Loucy (cell line): ENCODE results near the gene DDX10.
"Not testable (repeated sequence)": the region's sequence is repeated elsewhere in the genome, so short reads cannot be mapped to it uniquely, and the experiment has no call there.

Experiments
- H2AFZ ChIP-seq: fragments of 200-600 bp; sonication (generic); 2 replicates; pipeline ENCODE4 v1.6.0; 2016; ENCODE audit warnings: antibody characterized with exemption, mild to moderate bottlenecking, low read length, moderate library complexity
- H3F3A ChIP-seq: fragments of 200-600 bp; 2 replicates; pipeline ENCODE4 v1.6.0; 2016; ENCODE audit warnings: antibody characterized with exemption, low read depth, mild to moderate bottlenecking
- H3K27me3 ChIP-seq: fragments of 200-600 bp; sonication (generic); 2 replicates; pipeline ENCODE4 v1.6.1; 2014; ENCODE audit warnings: low read length, mild to moderate bottlenecking; ENCODE audit not compliant: insufficient read depth, poor library complexity, severe bottlenecking
- H3K36me3 ChIP-seq: fragments of 200-600 bp; sonication (generic); 2 replicates; pipeline ENCODE4 v1.6.1; 2016; ENCODE audit warnings: low read length; ENCODE audit not compliant: insufficient read depth
- H3K4me1 ChIP-seq: fragments of 200-600 bp; sonication (generic); 2 replicates; pipeline ENCODE4 v1.5.1; 2014; ENCODE audit warnings: low read length, mild to moderate bottlenecking; ENCODE audit not compliant: insufficient read depth, poor library complexity, severe bottlenecking
- H3K4me2 ChIP-seq: fragments of 200-600 bp; sonication (generic); 2 replicates; pipeline ENCODE4 v1.6.0; 2014; ENCODE audit warnings: antibody characterized with exemption, low read length, low read depth, mild to moderate bottlenecking; ENCODE audit not compliant: poor library complexity, severe bottlenecking
- H3K4me3 ChIP-seq: fragments of 200-600 bp; sonication (generic); 2 replicates; pipeline ENCODE4 v1.5.1; 2014; ENCODE audit warnings: low read length, mild to moderate bottlenecking, mixed read lengths; ENCODE audit not compliant: poor library complexity, severe bottlenecking
- H3K79me2 ChIP-seq: fragments of 200-600 bp; sonication (generic); 2 replicates; pipeline ENCODE4 v1.6.1; 2014; ENCODE audit warnings: low read length; ENCODE audit not compliant: insufficient read depth
- H3K9ac ChIP-seq: fragments of 200-600 bp; sonication (generic); 2 replicates; pipeline ENCODE4 v1.6.0; 2014; ENCODE audit warnings: mild to moderate bottlenecking, low read depth, low read length, moderate library complexity; ENCODE audit not compliant: poor library complexity, severe bottlenecking
- H3K9me2 ChIP-seq: fragments of 200-600 bp; sonication (generic); replicated peaks from 2 replicates; pipeline ENCODE4 v1.6.1; 2016; ENCODE audit warnings: low read depth, low read length, mixed read lengths
- H3K9me3 ChIP-seq: fragments of 200-600 bp; sonication (generic); 2 replicates; pipeline ENCODE4 v1.6.1; 2014; ENCODE audit warnings: mild to moderate bottlenecking, antibody characterized with exemption, low read length, low read depth; ENCODE audit not compliant: insufficient read depth
- H4K20me1 ChIP-seq: fragments of 200-600 bp; sonication (generic); 2 replicates; pipeline ENCODE4 v1.6.0; 2014; ENCODE audit warnings: antibody characterized with exemption, low read length, mild to moderate bottlenecking; ENCODE audit not compliant: insufficient read depth, poor library complexity, severe bottlenecking
- EZH2phosphoT487 ChIP-seq: fragments of 200-600 bp; IDR thresholded peaks from 2 replicates; pipeline ENCODE4 v1.6.1; 2018; ENCODE audit warnings: antibody characterized with exemption, mild to moderate bottlenecking, moderate library complexity, borderline replicate concordance
- TF ChIP-seq, protein P1 (sequence below): fragments of 200-600 bp; sonication (generic); conservative IDR thresholded peaks from 2 replicates; pipeline ENCODE4 v1.5.1; 2014; ENCODE audit warnings: mild to moderate bottlenecking, antibody characterized with exemption, low read length

DDX10 gene

DNA sequence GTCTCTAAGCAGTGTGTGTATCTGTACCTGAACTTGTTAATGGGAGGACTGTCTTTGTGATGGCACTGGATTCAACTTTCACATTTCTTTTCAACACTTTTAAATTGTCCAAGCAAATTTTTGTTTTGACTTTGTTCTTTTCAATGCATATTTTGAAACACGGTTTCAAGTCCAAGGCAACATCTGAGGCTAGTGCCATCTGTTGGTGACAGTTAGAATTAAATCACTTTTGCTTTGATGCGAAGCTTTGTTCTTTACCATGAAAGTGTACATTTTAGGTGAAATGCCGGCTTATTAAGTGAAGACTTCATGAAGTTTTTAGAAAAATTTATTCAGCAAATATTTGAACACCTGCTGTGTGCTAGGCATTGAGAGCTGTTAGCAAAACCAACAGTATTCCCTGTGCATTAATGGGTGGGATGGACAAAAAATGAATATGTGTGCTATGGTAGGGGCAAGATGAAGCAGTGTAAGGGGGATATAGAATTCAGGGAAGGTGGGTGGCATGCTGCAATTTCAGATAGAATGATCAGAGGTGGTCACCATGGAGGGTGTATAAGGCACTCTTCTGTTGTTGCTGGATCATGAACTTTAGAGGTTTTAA is 70.2 kb downstream of the DDX10 start:
- no peak overlapping the region for H2AFZ ChIP-seq
- no peaks in the 10 kb centered on the region for H3K9me2 ChIP-seq
- H3K4me2 ChIP-seq = no peak overlapping the region
- no peaks in the 10 kb centered on the region; the same call in 1 of the 2 replicates for H3K36me3 ChIP-seq
- no peaks in the 10 kb centered on the region for H3K27me3 ChIP-seq
- no peak overlapping the region for H3K4me3 ChIP-seq
- peaks cover 19% of the 10 kb centered on the region; the same call in 1 of the 2 replicates for H3K79me2 ChIP-seq
- no peak for TF ChIP-seq EZH2phosphoT487
- TF ChIP-seq, protein P1, sequence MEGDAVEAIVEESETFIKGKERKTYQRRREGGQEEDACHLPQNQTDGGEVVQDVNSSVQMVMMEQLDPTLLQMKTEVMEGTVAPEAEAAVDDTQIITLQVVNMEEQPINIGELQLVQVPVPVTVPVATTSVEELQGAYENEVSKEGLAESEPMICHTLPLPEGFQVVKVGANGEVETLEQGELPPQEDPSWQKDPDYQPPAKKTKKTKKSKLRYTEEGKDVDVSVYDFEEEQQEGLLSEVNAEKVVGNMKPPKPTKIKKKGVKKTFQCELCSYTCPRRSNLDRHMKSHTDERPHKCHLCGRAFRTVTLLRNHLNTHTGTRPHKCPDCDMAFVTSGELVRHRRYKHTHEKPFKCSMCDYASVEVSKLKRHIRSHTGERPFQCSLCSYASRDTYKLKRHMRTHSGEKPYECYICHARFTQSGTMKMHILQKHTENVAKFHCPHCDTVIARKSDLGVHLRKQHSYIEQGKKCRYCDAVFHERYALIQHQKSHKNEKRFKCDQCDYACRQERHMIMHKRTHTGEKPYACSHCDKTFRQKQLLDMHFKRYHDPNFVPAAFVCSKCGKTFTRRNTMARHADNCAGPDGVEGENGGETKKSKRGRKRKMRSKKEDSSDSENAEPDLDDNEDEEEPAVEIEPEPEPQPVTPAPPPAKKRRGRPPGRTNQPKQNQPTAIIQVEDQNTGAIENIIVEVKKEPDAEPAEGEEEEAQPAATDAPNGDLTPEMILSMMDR = peak; percentile 79
- H3K9ac ChIP-seq = no peak overlapping the region
- peaks cover 2% of the 10 kb centered on the region for H4K20me1 ChIP-seq
- H3K9me3 ChIP-seq = no peaks in the 10 kb centered on the region
- H3F3A ChIP-seq = no peaks in the 10 kb centered on the region
- H3K4me1 ChIP-seq = peaks cover 11% of the 10 kb centered on the region

DNA sequence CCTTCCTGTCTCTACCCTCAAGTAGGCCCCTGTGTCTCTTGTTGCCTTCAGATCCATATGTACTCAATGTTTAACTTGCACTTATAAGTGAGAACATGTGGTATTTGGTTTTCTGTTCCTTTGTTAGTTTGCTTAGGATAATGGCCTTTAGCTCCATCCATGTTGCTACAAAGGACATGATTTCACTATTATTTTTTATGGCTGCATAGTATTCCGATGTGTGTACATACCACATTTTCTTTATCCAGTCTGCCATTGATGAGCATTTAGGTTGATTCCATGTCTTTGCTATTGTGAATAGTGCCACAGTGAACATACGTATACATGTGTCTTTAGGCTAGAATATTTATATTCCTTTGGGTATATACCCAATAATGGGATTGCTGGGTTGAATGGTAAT is 75.3 kb downstream of the DDX10 start:
- not testable (repeated sequence) for H3K4me2 ChIP-seq, H4K20me1 ChIP-seq, H3K4me3 ChIP-seq, H3K27me3 ChIP-seq, H3K9me2 ChIP-seq, H3F3A ChIP-seq, H3K9ac ChIP-seq, H3K36me3 ChIP-seq, H3K4me1 ChIP-seq, H2AFZ ChIP-seq
- H3K9me3 ChIP-seq = peaks cover 12% of the 10 kb centered on the region; the same call in 1 of the 2 replicates
- peaks cover 17% of the 10 kb centered on the region; the same call in 1 of the 2 replicates for H3K79me2 ChIP-seq

DNA sequence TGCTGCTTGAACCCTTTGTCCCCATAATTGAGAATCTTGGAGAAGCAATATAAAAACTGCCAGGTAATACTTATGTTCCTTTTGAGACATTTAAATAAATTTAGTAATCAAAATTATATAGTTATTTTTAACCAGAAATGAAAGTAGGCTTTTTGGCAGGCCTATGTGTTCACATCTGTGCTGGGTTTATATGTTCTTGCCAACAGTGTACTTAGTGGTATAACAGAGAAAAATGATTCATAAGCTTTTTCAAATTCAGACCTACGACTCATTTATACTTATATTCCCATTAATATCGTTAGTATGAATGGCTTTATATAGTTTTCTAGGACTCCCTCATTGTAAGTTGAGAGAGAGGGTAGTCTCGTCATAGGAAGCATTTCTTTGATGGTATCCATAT is 79.0 kb downstream of the DDX10 start:
- no peak overlapping the region for H3K9ac ChIP-seq
- H4K20me1 ChIP-seq = no peaks in the 10 kb centered on the region
- H3K4me1 ChIP-seq = no peaks in the 10 kb centered on the region
- no peak overlapping the region for H3K4me3 ChIP-seq
- H3K4me2 ChIP-seq = no peak overlapping the region
- no peak overlapping the region for H2AFZ ChIP-seq
- TF ChIP-seq EZH2phosphoT487 = no peak
- TF ChIP-seq, protein P1 = no peak
- H3K36me3 ChIP-seq = no peaks in the 10 kb centered on the region
- H3K27me3 ChIP-seq = no peaks in the 10 kb centered on the region
- peaks cover 12% of the 10 kb centered on the region; the same call in 1 of the 2 replicates for H3K9me3 ChIP-seq
- H3F3A ChIP-seq = no peaks in the 10 kb centered on the region
- peaks cover 7% of the 10 kb centered on the region; the same call in 1 of the 2 replicates for H3K79me2 ChIP-seq
- H3K9me2 ChIP-seq = no peaks in the 10 kb centered on the region

DNA sequence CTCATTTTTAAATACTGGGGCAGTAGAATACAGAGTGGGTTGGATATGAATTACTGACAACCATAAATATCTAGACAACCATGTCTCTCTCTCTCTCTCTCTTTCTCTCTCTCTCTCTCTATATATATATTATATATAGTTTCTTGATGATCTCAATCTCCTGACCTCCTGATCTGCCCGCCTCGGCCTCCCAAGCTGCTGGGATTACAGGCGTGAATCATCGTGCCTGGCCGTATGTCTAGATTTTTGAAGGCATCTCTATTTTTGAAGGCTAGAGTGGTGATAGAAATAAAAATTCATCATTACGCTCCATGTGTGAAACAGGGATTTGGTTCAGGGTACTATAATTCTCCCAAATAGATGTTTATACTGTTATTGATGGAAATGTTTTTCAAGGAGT is 84.1 kb downstream of the DDX10 start:
- Histone ChIP-seq H3K4me3 (no peak overlapping the region), H3K36me3 (0 out of 2 replicates have a peak, but pooled peaks cover 4% of the 10 kb centered on the region), H3K9ac (no peak overlapping the region), H3K4me2 (no peak overlapping the region), H4K20me1 (no peaks in the 10 kb centered on the region), H3K9me2 (no peaks in the 10 kb centered on the region), H3F3A (no peaks in the 10 kb centered on the region), H2AFZ (no peak overlapping the region), H3K27me3 (no peaks in the 10 kb centered on the region), H3K4me1 (peaks cover 6% of the 10 kb centered on the region), H3K79me2 (peaks cover 7% of the 10 kb centered on the region; the same call in 1 of the 2 replicates), H3K9me3 (no peaks in the 10 kb centered on the region)
- TF ChIP-seq EZH2phosphoT487 = no peak
- TF ChIP-seq, protein P1 = no peak
